Eye (tissue), 1 donor: ENCODE data around the gene CCDC170.

Experiments
- DNase-seq: peaks from one replicate; pipeline ENCODE4 v3.0.0-alpha.2; 2015

The CCDC170 gene

DNA sequence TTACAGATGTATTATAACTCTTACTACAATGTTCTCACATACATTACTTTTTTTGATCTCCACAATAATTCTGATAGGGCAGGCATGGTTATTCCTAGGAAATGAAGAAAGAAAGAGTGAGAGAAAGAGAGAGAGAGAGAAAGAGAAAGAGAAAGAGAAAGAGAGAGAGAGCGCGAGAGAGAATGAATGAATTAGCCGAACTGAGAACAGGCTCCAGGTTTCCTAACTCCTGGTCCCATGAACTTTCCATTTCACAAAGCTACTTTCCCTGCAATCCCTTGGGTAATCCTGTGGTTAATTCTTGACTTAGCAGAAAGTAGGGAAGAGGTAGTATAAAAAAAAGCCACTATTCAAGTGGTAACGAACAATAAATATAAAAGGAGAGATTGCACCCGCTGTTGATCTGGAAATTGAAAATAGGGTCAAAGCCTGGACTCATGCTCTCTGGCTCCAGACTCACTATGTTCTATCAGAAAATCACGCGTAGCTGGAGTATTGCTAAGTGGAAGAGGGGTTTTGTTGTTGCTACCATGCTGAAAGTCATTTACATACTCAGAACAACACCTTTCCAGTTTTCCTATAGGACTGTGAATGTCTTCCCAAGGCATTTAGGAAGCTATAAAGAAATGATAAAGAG lies 131.2 kb downstream of the CCDC170 start:
- no peak for DNase-seq

- no peak for DNase-seq
Measured at GRCh38 chr6:151627689-151628444, 134.1 kb downstream of the CCDC170 start.

GRCh38 chr6:151629791-151630190 lies 136.0 kb downstream of the CCDC170 start:
- no peak for DNase-seq

DNA sequence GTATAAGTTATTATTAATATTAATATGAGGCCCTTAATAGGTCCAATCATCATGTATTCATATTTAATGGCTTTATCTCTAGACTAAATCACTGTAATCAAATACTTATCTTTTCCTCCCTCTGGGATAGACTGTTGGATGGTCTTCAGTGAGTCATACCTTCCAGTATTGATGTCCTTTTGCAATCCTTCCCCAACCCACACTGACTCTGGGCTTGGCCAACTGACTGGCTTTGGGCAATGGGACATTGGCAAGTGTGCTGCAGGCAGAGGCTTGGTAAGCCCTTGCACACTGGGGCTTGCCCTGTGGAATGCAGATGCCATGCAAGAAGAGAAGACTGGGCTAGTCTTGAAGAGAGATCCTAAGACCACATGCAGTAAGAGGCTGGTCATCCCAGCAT lies 136.6 kb downstream of the CCDC170 start:
- no peak for DNase-seq

DNA sequence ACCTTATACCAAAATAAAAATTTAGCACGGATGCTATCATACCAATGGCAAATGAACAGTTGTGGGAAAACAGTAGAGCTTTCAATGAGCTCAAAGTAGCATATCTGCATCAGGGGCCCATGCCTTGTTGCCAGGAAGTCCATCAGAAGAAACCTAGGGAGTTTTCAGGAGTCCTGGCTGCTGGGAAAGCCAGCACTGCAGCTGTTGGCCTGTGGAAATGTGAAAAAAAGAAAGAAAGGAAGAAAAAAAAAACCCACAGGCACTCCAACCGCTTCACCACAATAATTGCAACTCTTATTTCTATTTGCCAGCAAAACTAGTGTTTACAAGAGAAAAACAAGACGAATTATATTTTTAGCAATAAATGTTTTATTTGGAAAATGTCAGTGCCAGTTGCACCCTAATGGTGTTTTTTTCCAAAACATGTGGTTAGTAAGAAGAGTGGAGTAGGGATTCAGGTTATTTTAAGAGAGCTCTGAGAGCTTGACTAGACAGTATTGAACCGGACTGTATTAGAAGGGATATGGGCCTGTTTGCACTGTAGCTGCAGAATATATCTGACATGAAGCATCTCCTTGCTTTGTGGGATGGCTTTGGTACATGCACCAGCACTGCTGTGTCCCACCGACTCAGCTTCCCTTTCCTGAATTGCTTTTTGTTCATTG lies 137.3 kb downstream of the CCDC170 start:
- no peak for DNase-seq

DNA sequence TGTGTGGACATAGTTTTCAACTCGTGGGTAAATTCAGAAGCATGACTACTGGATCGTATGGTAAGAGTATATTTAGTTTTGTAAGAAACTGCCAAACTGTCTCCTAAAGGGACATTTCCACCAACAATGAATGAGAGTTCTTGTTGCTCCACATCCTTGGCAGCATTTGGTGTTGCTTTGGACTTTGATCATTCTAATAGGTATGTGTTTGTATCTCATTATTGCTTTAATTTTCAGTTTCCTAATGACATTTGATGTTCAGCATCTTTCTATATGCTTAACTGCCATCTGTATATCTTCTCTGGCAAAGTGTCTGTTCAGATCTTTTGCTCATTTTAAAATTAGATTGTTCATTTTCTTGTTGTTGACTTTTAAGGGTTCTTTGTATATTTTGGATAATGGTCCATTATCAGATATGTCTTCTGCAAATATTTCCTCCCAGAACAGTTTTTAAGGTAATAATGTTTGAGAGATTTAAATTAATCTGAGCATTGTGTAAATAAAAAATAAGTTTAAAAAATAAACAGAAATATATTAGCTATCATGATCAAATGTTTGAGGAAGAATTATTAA lies 138.7 kb downstream of the CCDC170 start:
- DNase-seq, result no peak

GRCh38 chr6:151633526-151634335 lies 139.9 kb downstream of the CCDC170 start:
- no peak for DNase-seq

DNA sequence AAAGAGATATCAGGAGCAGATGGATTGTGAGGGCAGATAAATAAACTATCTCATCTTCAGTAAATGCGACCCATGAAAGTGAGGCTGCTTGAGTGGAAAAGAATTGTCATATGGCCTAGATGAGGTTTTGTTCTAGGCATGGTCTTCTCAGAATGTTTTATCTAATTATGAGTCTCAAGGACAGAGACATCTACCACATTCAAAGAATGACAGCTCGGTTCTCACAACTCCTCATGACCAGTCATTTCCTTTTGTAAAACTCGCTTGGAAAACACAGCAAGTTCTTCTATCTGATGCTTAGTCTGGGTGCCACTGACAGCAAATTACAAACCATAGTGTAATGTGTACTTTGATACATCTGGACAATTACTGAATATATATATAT lies 140.5 kb downstream of the CCDC170 start:
- no peak for DNase-seq

- DNase-seq, result no peak
Measured at GRCh38 chr6:151635741-151636140, 141.9 kb downstream of the CCDC170 start.

DNA sequence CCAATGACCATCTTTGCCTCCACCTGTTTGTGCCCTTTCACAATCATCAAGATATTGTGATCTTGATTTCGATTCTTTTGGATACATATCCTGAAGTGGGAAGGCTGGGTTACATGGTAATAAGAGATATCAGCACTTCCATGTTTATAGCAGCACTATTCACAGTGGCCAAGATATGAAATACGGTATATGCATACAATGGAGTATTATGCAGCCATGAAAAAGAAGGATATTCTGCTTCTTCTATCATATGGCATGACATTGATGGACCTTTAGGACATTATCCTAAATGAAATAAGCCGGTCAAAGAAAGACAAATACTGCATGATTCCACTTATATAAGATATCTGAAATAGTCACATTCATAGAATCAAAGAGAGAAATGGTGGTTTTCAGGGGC lies 144.0 kb downstream of the CCDC170 start:
- no peak for DNase-seq

GRCh38 chr6:151639750-151640149 lies 145.9 kb downstream of the CCDC170 start:
- DNase-seq, result no peak

DNA sequence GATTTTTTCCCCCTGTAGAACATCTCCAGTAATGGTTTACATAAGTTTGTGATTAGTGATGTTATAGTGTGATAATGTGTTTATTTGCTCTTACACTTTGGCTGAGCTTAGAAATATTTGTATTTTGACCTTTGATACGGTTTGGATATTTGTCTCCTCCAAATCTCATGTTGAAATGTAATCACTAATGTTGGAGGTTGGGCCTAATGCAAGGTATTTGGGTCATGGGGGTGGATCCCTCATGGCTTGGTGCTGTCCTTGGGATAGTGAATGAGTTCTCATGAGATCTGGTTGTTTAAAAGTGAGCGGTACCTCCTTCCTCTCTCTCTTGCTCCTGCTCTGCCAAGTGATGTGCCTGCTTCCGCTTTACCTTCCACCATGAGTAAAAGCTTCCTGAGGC lies 147.2 kb downstream of the CCDC170 start:
- DNase-seq, result no peak

- no peak for DNase-seq
Measured at GRCh38 chr6:151647976-151648639, 154.3 kb downstream of the CCDC170 start.

- DNase-seq, result no peak
Measured at GRCh38 chr6:151649835-151650234, 156.0 kb downstream of the CCDC170 start.

GRCh38 chr6:151651639-151652038 lies 157.8 kb downstream of the CCDC170 start:
- no peak for DNase-seq

DNA sequence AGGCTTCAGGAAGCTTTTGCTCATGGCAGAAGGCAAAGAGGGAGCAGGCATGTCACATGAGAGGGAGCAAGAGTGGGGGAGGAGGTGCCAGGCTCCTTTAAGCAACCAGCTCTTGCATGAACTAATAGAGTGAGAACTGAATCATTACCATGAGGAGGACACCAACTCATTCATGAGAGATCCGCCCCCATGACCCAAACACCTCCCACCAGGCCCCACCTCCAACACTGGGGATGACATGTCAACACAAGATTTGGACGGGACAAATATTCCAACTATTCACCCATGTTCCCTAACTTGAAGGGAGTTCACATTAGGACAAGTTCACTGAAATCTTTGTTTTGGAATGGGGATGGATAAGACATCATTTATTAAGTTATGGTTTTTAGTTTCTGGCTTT lies 158.5 kb downstream of the CCDC170 start:
- no peak for DNase-seq

DNA sequence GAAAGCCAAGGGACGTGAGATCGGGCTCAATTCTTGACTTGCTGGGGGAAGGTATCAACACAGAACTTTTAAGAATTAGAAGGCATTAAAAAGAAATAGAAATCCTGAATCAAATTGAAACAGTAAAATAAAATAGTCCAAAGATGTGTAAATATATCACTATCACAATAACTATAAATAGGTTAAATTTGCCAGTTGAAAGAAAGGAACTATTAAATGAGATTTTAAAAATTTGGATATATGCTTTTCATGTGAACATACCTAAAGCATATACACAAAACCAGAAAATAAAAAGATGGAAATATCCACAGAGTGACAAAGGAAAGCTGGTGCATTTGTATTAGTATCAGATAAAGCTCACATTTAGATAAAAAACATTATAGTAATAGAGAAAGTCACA lies 161.3 kb downstream of the CCDC170 start:
- no peak for DNase-seq

GRCh38 chr6:151656392-151656791 lies 162.6 kb downstream of the CCDC170 start:
- DNase-seq, result no peak

- no peak for DNase-seq
Measured at GRCh38 chr6:151658091-151658490, 164.3 kb downstream of the CCDC170 start.

DNA sequence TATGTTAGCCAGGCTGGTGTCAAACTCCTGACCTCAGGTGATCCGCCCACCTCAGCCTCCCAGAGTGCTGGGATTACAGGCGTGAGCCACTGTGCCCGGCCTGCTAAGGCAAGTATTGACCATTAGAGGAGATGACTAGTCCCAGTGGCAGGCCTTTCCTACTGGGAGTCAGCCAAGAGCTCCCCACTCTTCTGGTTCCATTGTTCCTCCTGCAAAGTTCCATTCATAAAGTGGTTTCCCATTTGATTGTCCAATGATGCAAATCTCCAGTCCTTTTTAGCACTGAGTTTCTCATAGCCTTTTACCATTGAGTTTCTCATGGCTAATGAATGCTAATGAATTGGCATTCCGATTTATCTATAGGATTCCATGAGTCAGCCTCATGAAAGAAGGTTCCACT lies 165.4 kb downstream of the CCDC170 start:
- no peak for DNase-seq

GRCh38 chr6:151661509-151661908 lies 167.7 kb downstream of the CCDC170 start:
- DNase-seq, result no peak

GRCh38 chr6:151661928-151662327 lies 168.1 kb downstream of the CCDC170 start:
- no peak for DNase-seq
